Eye (tissue), 1 donor: ENCODE results near the gene SURF2.
"Not testable (repeated sequence)": the region's sequence is repeated elsewhere in the genome, so short reads cannot be mapped to it uniquely, and the experiment has no call there.

ENCODE experiments used
- DNase-seq: peaks from one replicate; pipeline ENCODE4 v3.0.0-alpha.2; 2015

SURF2 gene

GRCh38 chr9:133379153-133380086 lies 23.1 kb downstream of the SURF2 start:
- DNase-seq = no peak

GRCh38 chr9:133380734-133381133 lies 24.4 kb downstream of the SURF2 start:
- DNase-seq = no peak

- DNase-seq = no peak
These were observed 26.3 kb downstream of the SURF2 start for GRCh38 chr9:133382507-133383141.

- DNase-seq = no peak
These were observed 27.1 kb downstream of the SURF2 start for GRCh38 chr9:133383438-133383837.

- no peak for DNase-seq
These were observed 28.5 kb downstream of the SURF2 start for GRCh38 chr9:133384736-133385321.

- DNase-seq = no peak
These were observed 29.1 kb downstream of the SURF2 start for GRCh38 chr9:133385452-133385851.

- DNase-seq = no peak
These were observed 30.0 kb downstream of the SURF2 start for GRCh38 chr9:133386338-133386737.

- no peak for DNase-seq
These were observed 31.3 kb downstream of the SURF2 start for GRCh38 chr9:133387680-133388079.

GRCh38 chr9:133389025-133389557 lies 32.7 kb downstream of the SURF2 start:
- DNase-seq = no peak

GRCh38 chr9:133389562-133389961 lies 33.2 kb downstream of the SURF2 start:
- no peak for DNase-seq

- no peak for DNase-seq
These were observed 34.4 kb downstream of the SURF2 start for GRCh38 chr9:133390713-133391112.

- DNase-seq = not testable (repeated sequence)
These were observed 35.1 kb downstream of the SURF2 start for GRCh38 chr9:133391449-133391848.

- not testable (repeated sequence) for DNase-seq
These were observed 36.0 kb downstream of the SURF2 start for GRCh38 chr9:133392308-133392707.

GRCh38 chr9:133393399-133393798 lies 37.0 kb downstream of the SURF2 start:
- DNase-seq = no peak

GRCh38 chr9:133394687-133395271 lies 38.4 kb downstream of the SURF2 start:
- DNase-seq = no peak

GRCh38 chr9:133396952-133397351 lies 40.6 kb downstream of the SURF2 start:
- no peak for DNase-seq

GRCh38 chr9:133397370-133397769 lies 41.0 kb downstream of the SURF2 start:
- no peak for DNase-seq

GRCh38 chr9:133397895-133398294 lies 41.5 kb downstream of the SURF2 start:
- no peak for DNase-seq

- no peak for DNase-seq
These were observed 43.9 kb downstream of the SURF2 start for GRCh38 chr9:133400292-133400691.

- no peak for DNase-seq
These were observed 45.2 kb downstream of the SURF2 start for GRCh38 chr9:133401588-133401987.

- no peak for DNase-seq
These were observed 46.3 kb downstream of the SURF2 start for GRCh38 chr9:133402689-133403088.

- DNase-seq = no peak
These were observed 47.6 kb downstream of the SURF2 start for GRCh38 chr9:133403766-133404453.
